ENCODE measurements around the gene LRRC28.

DNA sequence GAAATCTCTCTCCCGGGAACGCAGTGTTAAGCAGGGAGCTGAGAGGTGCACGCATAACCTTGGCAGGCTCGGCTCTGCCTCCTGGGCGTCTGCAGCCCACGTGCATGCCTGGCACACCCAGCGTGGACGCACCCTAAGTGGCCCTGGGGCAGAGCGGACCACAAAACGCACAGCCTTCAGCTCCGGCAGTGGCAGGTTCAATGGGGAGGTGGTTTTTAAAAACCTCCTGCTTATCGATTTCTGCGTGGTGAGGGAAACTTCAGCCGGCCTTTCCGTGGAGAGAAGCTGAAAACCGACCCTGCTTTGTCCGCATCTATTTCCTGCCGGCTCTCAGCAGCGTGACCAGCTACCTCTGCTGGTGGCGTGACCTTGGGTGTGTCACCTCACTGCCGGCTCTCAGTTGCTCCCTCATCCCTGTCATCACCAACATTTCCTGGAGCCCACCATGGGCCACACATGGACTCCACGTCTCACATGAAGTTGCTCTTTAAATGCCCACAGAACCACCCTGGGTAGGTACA lies 179.7 kb downstream of the LRRC28 start:
- TF ChIP-seq, protein P1, sequence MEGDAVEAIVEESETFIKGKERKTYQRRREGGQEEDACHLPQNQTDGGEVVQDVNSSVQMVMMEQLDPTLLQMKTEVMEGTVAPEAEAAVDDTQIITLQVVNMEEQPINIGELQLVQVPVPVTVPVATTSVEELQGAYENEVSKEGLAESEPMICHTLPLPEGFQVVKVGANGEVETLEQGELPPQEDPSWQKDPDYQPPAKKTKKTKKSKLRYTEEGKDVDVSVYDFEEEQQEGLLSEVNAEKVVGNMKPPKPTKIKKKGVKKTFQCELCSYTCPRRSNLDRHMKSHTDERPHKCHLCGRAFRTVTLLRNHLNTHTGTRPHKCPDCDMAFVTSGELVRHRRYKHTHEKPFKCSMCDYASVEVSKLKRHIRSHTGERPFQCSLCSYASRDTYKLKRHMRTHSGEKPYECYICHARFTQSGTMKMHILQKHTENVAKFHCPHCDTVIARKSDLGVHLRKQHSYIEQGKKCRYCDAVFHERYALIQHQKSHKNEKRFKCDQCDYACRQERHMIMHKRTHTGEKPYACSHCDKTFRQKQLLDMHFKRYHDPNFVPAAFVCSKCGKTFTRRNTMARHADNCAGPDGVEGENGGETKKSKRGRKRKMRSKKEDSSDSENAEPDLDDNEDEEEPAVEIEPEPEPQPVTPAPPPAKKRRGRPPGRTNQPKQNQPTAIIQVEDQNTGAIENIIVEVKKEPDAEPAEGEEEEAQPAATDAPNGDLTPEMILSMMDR (IDR thresholded peaks at IDR 0.05) = no peak
- no peak for TF ChIP-seq EZH2 (IDR thresholded peaks at IDR 0.05; ENCODE audit: borderline replicate concordance, insufficient read depth, low read depth, low read length, poor library complexity, severe bottlenecking)
